Measurements from ENCODE around the gene CLEC3A.

CLEC3A gene, protein sequence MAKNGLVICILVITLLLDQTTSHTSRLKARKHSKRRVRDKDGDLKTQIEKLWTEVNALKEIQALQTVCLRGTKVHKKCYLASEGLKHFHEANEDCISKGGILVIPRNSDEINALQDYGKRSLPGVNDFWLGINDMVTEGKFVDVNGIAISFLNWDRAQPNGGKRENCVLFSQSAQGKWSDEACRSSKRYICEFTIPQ

DNA sequence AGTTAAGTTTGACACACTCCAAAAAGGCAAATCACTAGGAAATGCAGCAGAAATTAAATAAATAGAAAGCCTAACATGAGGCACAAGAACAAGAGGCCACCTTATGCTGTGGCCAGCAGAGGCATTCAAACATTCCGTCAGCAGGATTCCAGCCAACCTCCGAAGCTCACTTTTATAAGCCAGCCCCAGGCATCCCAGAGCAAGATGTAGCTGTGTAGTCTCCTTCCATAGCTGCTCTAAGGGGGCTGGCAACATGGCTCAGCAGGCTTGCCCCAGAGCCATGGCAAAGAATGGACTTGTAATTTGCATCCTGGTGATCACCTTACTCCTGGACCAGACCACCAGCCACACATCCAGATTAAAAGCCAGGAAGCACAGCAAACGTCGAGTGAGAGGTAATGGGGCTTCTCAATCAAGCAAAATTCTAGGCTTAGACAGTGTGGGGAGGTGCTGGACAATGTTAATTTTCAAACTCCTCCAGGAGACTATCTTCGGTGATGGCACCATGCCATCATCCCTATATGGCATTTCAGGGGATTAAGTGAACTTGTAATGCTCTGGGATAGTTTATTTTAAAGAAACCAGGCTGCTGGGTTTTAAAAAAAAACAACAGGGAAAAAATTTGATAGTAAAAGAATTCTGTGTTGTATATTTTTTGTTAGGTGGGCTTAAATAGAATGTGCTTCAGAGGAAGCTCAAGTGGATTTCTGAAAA, at the start of gene CLEC3A:
TSS of gene CLEC3A (plus strand) at position 202 of the 714 bp plus-strand sequence. CDS start at position 281, 79 bp downstream.
- peak within 1 kb of the TSS; percentile 62 for H3K27ac Mint-ChIP-seq
- peaks cover 4% of the 10 kb centered on the region for H3K27me3 Mint-ChIP-seq (ENCODE audit: low read depth, poor library complexity)
- H3K4me3 Mint-ChIP-seq = no peak within 1 kb of the TSS
- DNase-seq = no peak
- no peaks in the 10 kb centered on the region for H3K36me3 Mint-ChIP-seq (ENCODE audit: low read depth)
- TF ChIP-seq, protein P1, sequence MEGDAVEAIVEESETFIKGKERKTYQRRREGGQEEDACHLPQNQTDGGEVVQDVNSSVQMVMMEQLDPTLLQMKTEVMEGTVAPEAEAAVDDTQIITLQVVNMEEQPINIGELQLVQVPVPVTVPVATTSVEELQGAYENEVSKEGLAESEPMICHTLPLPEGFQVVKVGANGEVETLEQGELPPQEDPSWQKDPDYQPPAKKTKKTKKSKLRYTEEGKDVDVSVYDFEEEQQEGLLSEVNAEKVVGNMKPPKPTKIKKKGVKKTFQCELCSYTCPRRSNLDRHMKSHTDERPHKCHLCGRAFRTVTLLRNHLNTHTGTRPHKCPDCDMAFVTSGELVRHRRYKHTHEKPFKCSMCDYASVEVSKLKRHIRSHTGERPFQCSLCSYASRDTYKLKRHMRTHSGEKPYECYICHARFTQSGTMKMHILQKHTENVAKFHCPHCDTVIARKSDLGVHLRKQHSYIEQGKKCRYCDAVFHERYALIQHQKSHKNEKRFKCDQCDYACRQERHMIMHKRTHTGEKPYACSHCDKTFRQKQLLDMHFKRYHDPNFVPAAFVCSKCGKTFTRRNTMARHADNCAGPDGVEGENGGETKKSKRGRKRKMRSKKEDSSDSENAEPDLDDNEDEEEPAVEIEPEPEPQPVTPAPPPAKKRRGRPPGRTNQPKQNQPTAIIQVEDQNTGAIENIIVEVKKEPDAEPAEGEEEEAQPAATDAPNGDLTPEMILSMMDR (IDR thresholded peaks at IDR 0.05) = no peak
- no peaks in the 10 kb centered on the region for H3K9me3 Mint-ChIP-seq
- no peaks in the 10 kb centered on the region for H3K4me1 Mint-ChIP-seq

DNA sequence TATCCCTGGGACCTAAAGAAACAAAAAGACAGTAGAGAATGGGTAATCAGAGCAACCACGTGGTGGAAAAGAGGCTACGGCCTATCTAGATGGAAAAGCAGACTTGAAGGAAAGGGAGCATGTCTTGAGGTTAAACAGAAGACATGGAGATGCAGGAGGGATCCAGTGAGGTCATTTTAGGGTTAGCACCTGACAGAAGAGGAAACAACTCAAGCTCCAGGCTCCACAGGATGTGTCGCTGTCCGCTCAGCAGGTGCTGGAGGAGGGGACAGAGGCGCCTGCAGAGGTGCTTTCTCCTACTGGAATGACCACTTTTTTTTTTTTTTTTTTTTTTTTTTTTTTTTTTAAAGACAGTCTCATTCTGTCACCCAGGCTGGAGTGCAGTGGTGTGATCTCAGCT, 47.5 kb upstream of the CLEC3A start:
- no peaks in the 10 kb centered on the region for H3K4me1 Mint-ChIP-seq
- peak; percentile 61 for DNase-seq
- TF ChIP-seq, protein P1 (IDR thresholded peaks at IDR 0.05) = no peak
- no peak overlapping the region for H3K27ac Mint-ChIP-seq
- H3K4me3 Mint-ChIP-seq = no peak overlapping the region
- H3K9me3 Mint-ChIP-seq = no peaks in the 10 kb centered on the region
- peaks cover 11% of the 10 kb centered on the region for H3K27me3 Mint-ChIP-seq (ENCODE audit: low read depth, poor library complexity)
- no peaks in the 10 kb centered on the region for H3K36me3 Mint-ChIP-seq (ENCODE audit: low read depth)

DNA sequence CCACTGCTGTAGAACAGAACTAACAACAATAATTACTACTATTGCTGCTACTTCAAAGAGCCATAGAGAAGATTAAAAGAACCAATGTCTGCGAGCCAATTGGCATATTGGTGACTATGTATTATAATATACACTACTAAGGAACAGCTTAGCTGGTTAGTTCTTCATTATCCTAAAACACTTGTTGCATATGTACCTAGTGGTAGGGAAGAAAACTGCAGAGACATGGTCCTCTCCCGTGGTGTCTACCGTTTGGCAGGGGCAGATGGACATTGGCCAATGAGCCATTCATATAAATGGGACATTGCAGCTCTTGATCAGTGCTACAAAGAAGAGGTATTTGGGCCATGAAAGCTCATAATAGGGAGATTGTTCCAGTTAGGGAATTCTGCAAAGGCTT, 46.4 kb upstream of the CLEC3A start:
- H3K4me1 Mint-ChIP-seq = no peaks in the 10 kb centered on the region
- TF ChIP-seq, protein P1 (IDR thresholded peaks at IDR 0.05) = no peak
- no peak for DNase-seq
- peaks cover 11% of the 10 kb centered on the region for H3K27me3 Mint-ChIP-seq (ENCODE audit: low read depth, poor library complexity)
- H3K4me3 Mint-ChIP-seq = no peak overlapping the region
- H3K9me3 Mint-ChIP-seq = no peaks in the 10 kb centered on the region
- no peak overlapping the region for H3K27ac Mint-ChIP-seq
- no peaks in the 10 kb centered on the region for H3K36me3 Mint-ChIP-seq (ENCODE audit: low read depth)

DNA sequence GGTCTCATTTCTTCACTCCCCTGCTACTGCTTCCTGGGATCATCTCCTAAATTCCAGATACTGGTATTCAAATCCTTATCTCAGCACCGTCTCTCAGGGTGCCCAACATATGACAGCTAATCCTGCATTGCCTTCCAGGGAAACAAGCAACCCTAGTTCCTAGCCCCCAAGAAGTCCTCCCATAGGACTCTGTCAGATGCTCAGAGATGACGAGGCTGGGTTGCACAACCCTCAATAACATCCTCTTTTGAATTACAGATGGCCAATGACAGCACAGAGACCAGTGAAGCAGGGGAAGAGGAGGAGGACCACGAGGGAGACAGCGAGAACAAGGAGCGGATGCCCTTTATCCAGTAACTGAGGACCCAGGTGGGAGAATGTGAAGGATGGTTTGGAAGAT, 45.0 kb upstream of the CLEC3A start:
- Mint-ChIP-seq H3K4me3 (no peak overlapping the region), H3K4me1 (no peaks in the 10 kb centered on the region), H3K27ac (no peak overlapping the region), H3K36me3 (ENCODE audit: low read depth) (no peaks in the 10 kb centered on the region), H3K27me3 (ENCODE audit: low read depth, poor library complexity) (peaks cover 8% of the 10 kb centered on the region), H3K9me3 (no peaks in the 10 kb centered on the region)
- TF ChIP-seq, protein P1 (IDR thresholded peaks at IDR 0.05) = no peak
- DNase-seq = no peak

DNA sequence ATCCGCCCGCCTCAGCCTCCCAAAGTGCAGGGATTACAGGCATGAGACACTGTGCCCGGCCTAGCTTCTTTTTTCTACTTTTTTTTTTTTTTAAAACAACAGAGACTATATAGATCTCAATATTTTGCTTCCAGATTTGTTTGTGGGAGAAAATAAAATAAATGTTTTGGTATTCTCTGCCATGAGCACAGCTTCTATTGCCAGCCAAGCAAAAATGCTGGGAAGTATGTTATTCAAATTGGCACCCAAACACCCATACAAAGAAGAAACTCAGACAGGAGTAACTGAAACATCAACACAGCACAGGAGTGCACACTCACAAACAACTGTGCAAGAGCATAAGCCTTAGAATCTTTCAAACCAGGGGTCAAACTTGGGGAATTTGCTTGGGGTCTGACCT, 37.2 kb upstream of the CLEC3A start:
- DNase-seq = no peak
- no peak overlapping the region for H3K27ac Mint-ChIP-seq
- TF ChIP-seq, protein P1 (IDR thresholded peaks at IDR 0.05) = no peak

More for the DNA sequence above, 37.2 kb upstream of the CLEC3A start:
- no peaks in the 10 kb centered on the region for H3K36me3 Mint-ChIP-seq (ENCODE audit: low read depth)
- H3K27me3 Mint-ChIP-seq (ENCODE audit: low read depth, poor library complexity) = peaks cover 8% of the 10 kb centered on the region
- peaks cover 3% of the 10 kb centered on the region for H3K9me3 Mint-ChIP-seq
- peaks cover 8% of the 10 kb centered on the region for H3K4me1 Mint-ChIP-seq
- no peak overlapping the region for H3K4me3 Mint-ChIP-seq

All from nephron progenitor cell (in vitro differentiated cells).